DLD1 (cell line): Measurements from ENCODE around the gene SLC4A7.
"Not testable (repeated sequence)": the region's sequence is repeated elsewhere in the genome, so short reads cannot be mapped to it uniquely, and the experiment has no call there.

Experiments
- in situ Hi-C: cut with HindIII; loops from 2 replicates; pipeline ENCODE4 v1.10.0; 2017; ENCODE audit warnings: low sequenced_read_pairs

The SLC4A7 gene

GRCh38 chr3:27438352-27438751 lies 45.8 kb downstream of the SLC4A7 start:
- in situ Hi-C loops, result not testable (repeated sequence)

GRCh38 chr3:27431116-27431515 lies 53.1 kb downstream of the SLC4A7 start:
- in situ Hi-C loops, result no loop called here

- in situ Hi-C loops, result no loop called here
These were observed 54.3 kb downstream of the SLC4A7 start for GRCh38 chr3:27429909-27430308.

- in situ Hi-C loops, result no loop called here
These were observed 55.7 kb downstream of the SLC4A7 start for GRCh38 chr3:27428446-27428845.

- in situ Hi-C loops, result no loop called here
These were observed 57.3 kb downstream of the SLC4A7 start for GRCh38 chr3:27426926-27427325.

- in situ Hi-C loops, result no loop called here
These were observed 58.2 kb downstream of the SLC4A7 start for GRCh38 chr3:27425896-27426565.

- in situ Hi-C loops, result not testable (repeated sequence)
These were observed 59.2 kb downstream of the SLC4A7 start for GRCh38 chr3:27424812-27425521.

GRCh38 chr3:27423463-27423862 lies 60.7 kb downstream of the SLC4A7 start:
- in situ Hi-C loops, result no loop called here

GRCh38 chr3:27422617-27423016 lies 61.6 kb downstream of the SLC4A7 start:
- in situ Hi-C loops, result no loop called here

GRCh38 chr3:27415202-27415601 lies 69.0 kb downstream of the SLC4A7 start:
- in situ Hi-C loops, result no loop called here

GRCh38 chr3:27392950-27393679 lies 91.1 kb downstream of the SLC4A7 start:
- in situ Hi-C loops, result no loop called here

- in situ Hi-C loops, result not testable (repeated sequence)
These were observed 91.8 kb downstream of the SLC4A7 start for GRCh38 chr3:27392414-27392813.

GRCh38 chr3:27391796-27392195 lies 92.4 kb downstream of the SLC4A7 start:
- in situ Hi-C loops, result no loop called here

- in situ Hi-C loops, result no loop called here
These were observed 96.6 kb downstream of the SLC4A7 start for GRCh38 chr3:27387625-27388024.

- in situ Hi-C loops, result no loop called here
These were observed 98.7 kb downstream of the SLC4A7 start for GRCh38 chr3:27385504-27385903.

GRCh38 chr3:27384191-27384590 lies 100.0 kb downstream of the SLC4A7 start:
- in situ Hi-C loops, result no loop called here

- in situ Hi-C loops, result no loop called here
These were observed 103.5 kb downstream of the SLC4A7 start for GRCh38 chr3:27380433-27381357.

GRCh38 chr3:27378331-27378730 lies 105.9 kb downstream of the SLC4A7 start:
- in situ Hi-C loops, result no loop called here

- in situ Hi-C loops, result no loop called here
These were observed 107.9 kb downstream of the SLC4A7 start for GRCh38 chr3:27376109-27376772.
